Ascending aorta (tissue), 2 donors: ENCODE measurements around the gene DCBLD1. TPM values are rescaled to one million over a fixed set of nuclear protein-coding genes. Genes with fewer than 3 reads are reported as not detected.

Experiments
- DNase-seq, 2 donors: peaks; one replicate each; pipeline ENCODE4 v3.0.0-alpha.2; 2019; ENCODE audit warnings: low spot score in 2 of 2
- H3K27ac ChIP-seq, 2 donors: fragments of 200-600 bp; sonication (generic); one replicate each; pipeline ENCODE4 v1.5.1; 2016 to 2017; ENCODE audit warnings: mild to moderate bottlenecking in 1 of 2
- H3K27me3 ChIP-seq: fragments of 200-600 bp; sonication (generic); one replicate; pipeline ENCODE4 v1.5.1; 2017
- H3K36me3 ChIP-seq, 2 donors: fragments of 200-600 bp; sonication (generic); one replicate each; pipeline ENCODE4 v1.5.1; 2016
- H3K4me1 ChIP-seq, 2 donors: fragments of 200-600 bp; sonication (generic); one replicate each; pipeline ENCODE4 v1.5.1; 2016 to 2017; ENCODE audit warnings: mild to moderate bottlenecking in 1 of 2
- H3K4me3 ChIP-seq, 2 donors: fragments of 200-600 bp; sonication (generic); one replicate each; pipeline ENCODE4 v1.5.1; 2016 to 2017; ENCODE audit warnings: mild to moderate bottlenecking in 1 of 2
- H3K9me3 ChIP-seq, 2 donors: fragments of 200-600 bp; sonication (generic); one replicate each; pipeline ENCODE4 v1.5.1; 2016
- CTCF ChIP-seq, 3 experiments: fragments of 200-600 bp in 2 of 3; fragments of 450-650 bp in 1 of 3; sonication (generic) in 2 of 3; IDR thresholded peaks; one replicate each; pipeline ENCODE4 v1.5.1; 2016 to 2019; ENCODE audit warnings: antibody characterized with exemption in 3 of 3, mild to moderate bottlenecking in 1 of 3, moderate library complexity in 1 of 3
- intact Hi-C: fragments of 100-400 bp; cut with DNase I; formaldehyde crosslinking; loops from one replicate; pipeline ENCODE4 v1.15.1; 2023
- total RNA-seq: library from RNA; depleted of rRNA; stranded (reverse); fragments of >200 nt; gene quantifications from one replicate; pipeline ENCODE4 v1.1.0, GENCODE V29; 2016

DCBLD1 gene
- total RNA-seq, 1 donor from 2014 or later: 0.85 TPM

GRCh38 chr6:117495425-117495824, 13.0 kb downstream of the DCBLD1 start:
- TF ChIP-seq CTCF (IDR thresholded peaks at IDR 0.05): no peak
- H3K27ac ChIP-seq: no peak overlapping the region
- H3K4me1 ChIP-seq: peaks cover 0 to 17% of the 10 kb centered on the region in 2 donors
- H3K36me3 ChIP-seq: no peaks in the 10 kb centered on the region
- intact Hi-C loops: no loop called here
- H3K9me3 ChIP-seq: no peaks in the 10 kb centered on the region
- DNase-seq: no peak
- no peaks in the 10 kb centered on the region for H3K27me3 ChIP-seq
- no peak overlapping the region for H3K4me3 ChIP-seq

GRCh38 chr6:117495869-117496268, 13.4 kb downstream of the DCBLD1 start:
- Histone ChIP-seq H3K36me3 (no peaks in the 10 kb centered on the region), H3K27ac (no peak overlapping the region), H3K27me3 (no peaks in the 10 kb centered on the region), H3K4me3 (no peak overlapping the region), H3K9me3 (no peaks in the 10 kb centered on the region), H3K4me1 (peaks cover 0 to 17% of the 10 kb centered on the region in 2 donors)
- no peak for TF ChIP-seq CTCF (IDR thresholded peaks at IDR 0.05)
- no peak for DNase-seq
- intact Hi-C loops: no loop called here

- H3K36me3 ChIP-seq: no peaks in the 10 kb centered on the region
- no peak for TF ChIP-seq CTCF (IDR thresholded peaks at IDR 0.05)
- H3K4me3 ChIP-seq: no peak overlapping the region
- intact Hi-C loops: no loop called here
- H3K4me1 ChIP-seq: peaks cover 0 to 17% of the 10 kb centered on the region in 2 donors
- H3K27ac ChIP-seq: no peak overlapping the region
- H3K9me3 ChIP-seq: no peaks in the 10 kb centered on the region
- H3K27me3 ChIP-seq: no peaks in the 10 kb centered on the region
- DNase-seq: no peak
These were observed 14.0 kb downstream of the DCBLD1 start for GRCh38 chr6:117496383-117496990.

GRCh38 chr6:117497237-117497636, 14.8 kb downstream of the DCBLD1 start:
- intact Hi-C loops: no loop called here
- H3K9me3 ChIP-seq: no peaks in the 10 kb centered on the region
- H3K27ac ChIP-seq: no peak overlapping the region
- peaks cover 0 to 17% of the 10 kb centered on the region in 2 donors for H3K4me1 ChIP-seq
- no peak for TF ChIP-seq CTCF (IDR thresholded peaks at IDR 0.05)
- DNase-seq: no peak
- H3K36me3 ChIP-seq: no peaks in the 10 kb centered on the region
- H3K27me3 ChIP-seq: no peaks in the 10 kb centered on the region
- no peak overlapping the region for H3K4me3 ChIP-seq

- Histone ChIP-seq H3K4me1 (peaks cover 0 to 17% of the 10 kb centered on the region in 2 donors), H3K27me3 (no peaks in the 10 kb centered on the region), H3K9me3 (no peaks in the 10 kb centered on the region), H3K27ac (peak overlapping the region; percentile 5 to 10), H3K36me3 (no peaks in the 10 kb centered on the region), H3K4me3 (no peak overlapping the region)
- DNase-seq: no peak
- intact Hi-C loops: no loop called here
- no peak for TF ChIP-seq CTCF (IDR thresholded peaks at IDR 0.05)
These were observed 15.7 kb downstream of the DCBLD1 start for GRCh38 chr6:117498159-117498558.

- H3K36me3 ChIP-seq: peaks cover 0 to 6% of the 10 kb centered on the region in 2 donors
- peaks cover 0 to 14% of the 10 kb centered on the region in 2 donors for H3K4me1 ChIP-seq
- DNase-seq: no peak
- intact Hi-C loops: no loop called here
- no peaks in the 10 kb centered on the region for H3K27me3 ChIP-seq
- TF ChIP-seq CTCF (IDR thresholded peaks at IDR 0.05): no peak
- no peak overlapping the region for H3K4me3 ChIP-seq
- no peaks in the 10 kb centered on the region for H3K9me3 ChIP-seq
- no peak overlapping the region for H3K27ac ChIP-seq
These were observed 19.2 kb downstream of the DCBLD1 start for GRCh38 chr6:117501722-117502121.
